ENCODE measurements around the gene PSMC3. TPM values are rescaled to one million over a fixed set of nuclear protein-coding genes. Genes with fewer than 3 reads are reported as not detected.

PSMC3 gene
- total RNA-seq, result 163 and 166 TPM in 2 replicates

DNA sequence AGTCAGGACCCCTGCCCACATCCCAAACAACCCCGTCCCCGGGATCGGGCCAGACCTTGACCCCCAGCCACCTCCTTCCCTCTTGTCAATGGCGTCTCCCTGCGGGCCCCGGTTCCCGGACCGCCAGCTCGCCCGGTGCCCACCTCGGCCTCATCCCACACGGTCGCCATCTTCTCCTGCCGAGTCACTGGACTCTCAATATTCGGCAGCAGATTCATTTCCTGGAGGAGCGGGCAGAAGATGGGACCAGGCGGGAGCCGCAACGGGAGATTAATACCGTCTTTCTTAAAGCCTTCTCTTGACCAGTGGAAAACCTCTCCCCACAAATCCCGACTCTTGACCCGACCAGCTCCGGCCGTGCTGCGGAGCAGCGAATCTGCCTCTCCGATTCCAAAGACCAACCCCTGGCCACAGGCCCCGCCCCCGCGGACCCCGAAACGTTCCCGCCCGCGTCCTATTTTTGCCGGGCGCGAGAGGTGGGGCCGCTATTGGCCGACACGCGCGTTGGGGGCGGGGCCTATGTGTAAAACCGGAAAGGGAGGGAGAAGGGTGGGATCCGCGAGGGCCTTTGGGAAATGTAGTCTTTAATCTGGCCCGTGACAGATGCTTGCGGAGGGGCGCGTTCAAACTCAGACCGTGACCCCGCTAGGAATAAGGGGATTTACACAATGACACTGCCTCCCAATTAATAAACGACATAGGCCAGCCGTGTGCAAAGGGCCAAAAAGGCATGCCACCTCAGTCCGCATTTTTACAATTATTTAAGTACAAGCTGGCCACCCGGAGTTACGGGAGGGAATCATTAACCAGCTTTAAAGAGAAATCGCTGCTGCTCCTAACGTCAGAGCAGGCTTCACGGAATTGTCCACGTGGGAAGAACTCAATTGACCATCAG lies at the start of gene PSMC3:
PSMC3 (minus strand) TSS at position 378 of the 895 bp plus-strand sequence; CDS start at position 218, 160 bp downstream.
- peak; percentile 89 to 96 for DNase-seq (ENCODE audit: low read depth in 2 of 2)

DNA sequence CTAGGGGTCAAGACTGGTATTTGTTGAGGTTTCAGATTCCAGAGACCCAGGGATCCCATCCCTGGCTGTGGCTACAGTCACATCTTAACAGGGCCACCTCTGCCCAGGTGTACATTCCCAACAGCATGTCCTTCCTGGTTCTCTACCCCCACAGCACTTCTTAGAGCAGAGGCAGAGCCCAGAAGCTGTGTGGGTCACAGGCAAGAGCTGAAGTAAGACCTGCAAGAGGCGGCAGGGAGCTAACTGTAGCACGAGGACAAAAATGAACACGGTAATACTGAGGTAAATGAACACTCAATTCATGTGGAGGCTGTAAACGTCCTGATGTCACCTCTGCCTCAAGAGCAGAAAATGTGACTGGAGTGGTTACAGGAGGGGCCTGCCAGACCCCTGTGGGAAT lies 44.4 kb upstream of the PSMC3 start:
- DNase-seq (ENCODE audit: low read depth in 2 of 2), result no peak

DNA sequence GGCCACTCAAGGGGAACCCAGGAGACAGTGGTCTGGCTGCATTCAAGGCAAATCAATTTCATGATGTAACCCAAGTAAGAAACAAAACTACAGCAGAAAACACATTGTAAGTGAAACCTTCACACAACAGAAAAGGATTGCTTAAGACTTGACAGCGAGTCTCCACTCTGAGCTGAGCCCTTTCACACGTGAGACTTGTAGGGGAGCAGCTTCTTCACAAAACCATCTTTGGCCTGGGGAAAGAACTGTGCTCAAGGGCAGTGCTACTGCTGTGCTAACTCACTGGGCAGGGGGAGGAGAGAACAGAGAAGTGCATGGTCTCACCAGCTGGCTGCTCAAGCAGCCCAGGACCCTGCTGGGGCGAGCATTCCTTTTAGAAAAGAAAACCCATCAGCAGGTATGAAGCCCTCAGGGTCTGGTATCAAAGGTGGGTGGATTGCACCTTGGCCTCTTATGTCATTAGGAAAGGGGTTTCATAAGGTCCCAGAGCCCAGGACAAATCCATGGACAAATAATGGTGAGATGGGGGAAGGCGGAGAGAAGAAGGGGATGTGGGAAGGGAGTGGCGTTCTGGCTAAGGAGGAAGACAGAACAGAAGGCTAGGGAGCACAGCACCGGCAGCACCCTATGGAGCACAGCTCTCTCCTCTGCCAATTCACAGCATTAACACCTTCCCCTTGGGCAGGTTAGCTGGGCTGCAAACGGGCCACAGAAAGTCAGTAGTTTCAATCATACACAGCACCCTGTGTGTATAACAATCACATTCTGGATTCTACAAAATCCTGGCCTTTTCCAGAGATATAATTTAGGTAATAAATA lies 43.3 kb upstream of the PSMC3 start:
- no peak for DNase-seq (ENCODE audit: low read depth in 2 of 2)

DNA sequence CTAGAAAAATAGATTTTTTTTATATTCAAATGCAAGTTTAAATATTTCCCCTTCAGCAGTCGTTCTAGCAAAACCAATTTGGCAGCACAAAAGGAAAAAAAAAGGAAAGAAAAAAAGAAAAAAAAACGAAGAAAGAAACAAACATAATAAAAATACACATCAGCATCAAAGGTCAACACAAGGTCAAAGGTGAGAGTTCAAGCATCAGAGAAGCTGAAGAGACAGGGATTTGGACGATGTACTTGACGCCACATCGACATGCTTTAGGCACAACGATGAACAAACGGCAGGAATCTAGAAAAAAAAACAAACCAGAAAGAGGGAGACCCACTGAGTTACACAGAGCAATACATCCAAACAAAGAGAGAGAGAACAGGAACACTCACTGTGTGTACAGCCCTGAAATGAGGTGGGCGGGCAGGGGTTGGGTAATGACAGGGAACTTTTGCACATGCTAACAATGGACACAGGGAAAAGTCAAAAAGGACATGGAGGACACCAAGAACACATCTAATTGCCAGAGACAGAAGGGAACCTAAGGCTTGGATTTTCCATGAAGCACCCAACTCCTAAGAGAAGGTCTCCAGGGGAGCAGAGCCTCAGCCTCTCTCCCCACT lies 42.5 kb upstream of the PSMC3 start:
- no peak for DNase-seq (ENCODE audit: low read depth in 2 of 2)

DNA sequence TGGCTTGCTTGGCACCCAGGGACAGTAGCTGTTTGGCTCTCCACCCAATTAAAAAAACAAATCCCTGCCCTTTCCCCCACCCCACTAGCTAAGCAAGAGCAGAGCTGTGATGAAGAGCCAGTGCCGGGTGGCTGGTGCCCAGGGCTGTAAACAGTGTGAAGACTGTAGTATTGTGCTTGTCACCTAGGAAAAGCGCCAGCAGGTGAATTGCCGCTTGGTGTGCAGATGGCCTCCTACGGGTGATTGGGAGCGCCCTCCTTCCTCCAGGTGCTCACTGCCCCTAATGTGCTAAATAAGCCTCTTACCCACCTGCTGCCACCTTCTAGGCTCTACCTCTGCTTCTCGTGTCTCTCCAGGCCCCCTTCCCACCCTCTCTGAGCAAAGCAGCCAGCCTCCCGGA lies 41.1 kb upstream of the PSMC3 start:
- DNase-seq (ENCODE audit: low read depth in 2 of 2), result no peak

DNA sequence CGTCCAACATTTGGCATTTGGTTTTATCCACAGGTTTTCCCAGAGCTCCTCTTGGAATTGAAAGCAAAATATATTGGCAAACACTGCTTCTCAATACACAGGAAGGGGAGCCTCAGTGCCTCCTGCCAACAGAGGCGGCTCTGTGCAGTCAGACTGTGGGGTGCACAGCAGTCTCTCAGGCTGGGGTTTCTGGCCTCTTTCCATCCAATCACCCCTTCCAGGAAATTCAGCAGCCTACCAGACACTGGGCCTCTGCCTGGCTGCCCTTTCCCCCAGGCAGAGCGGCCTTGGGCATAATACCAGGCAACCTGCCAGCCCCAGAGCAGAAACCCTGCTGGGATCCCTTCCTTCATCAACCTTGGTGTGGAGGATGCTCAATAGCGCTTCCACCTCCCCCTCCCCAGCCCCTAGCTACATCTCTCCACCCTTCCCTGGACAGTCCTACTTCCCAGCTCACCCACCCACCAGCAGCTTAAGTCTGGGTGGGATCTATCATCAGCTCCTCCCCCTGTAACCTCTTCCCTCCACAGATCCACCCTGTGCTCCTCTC lies 40.5 kb upstream of the PSMC3 start:
- DNase-seq (ENCODE audit: low read depth in 2 of 2), result peak; percentile 68 to 80

DNA sequence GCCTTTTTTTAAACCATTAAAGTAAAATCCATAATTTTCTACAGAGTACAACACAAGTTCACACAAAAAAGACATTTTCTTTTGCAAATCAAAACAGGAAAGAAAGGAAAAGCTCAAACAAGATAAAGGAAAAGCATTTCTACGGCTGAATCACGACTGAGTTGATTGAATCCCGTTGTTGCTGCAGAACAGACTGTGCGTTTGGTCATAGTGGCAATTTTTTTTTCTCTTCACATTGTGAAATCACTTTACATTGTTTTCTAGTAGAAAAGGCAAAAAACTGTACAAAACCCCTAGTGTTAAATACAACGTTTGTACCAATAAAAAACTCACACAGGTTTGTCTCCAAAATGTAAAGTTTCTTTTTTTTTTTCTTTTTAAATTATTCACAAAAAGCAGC lies 40.0 kb upstream of the PSMC3 start:
- peak; percentile 65 to 81 for DNase-seq (ENCODE audit: low read depth in 2 of 2)

DNA sequence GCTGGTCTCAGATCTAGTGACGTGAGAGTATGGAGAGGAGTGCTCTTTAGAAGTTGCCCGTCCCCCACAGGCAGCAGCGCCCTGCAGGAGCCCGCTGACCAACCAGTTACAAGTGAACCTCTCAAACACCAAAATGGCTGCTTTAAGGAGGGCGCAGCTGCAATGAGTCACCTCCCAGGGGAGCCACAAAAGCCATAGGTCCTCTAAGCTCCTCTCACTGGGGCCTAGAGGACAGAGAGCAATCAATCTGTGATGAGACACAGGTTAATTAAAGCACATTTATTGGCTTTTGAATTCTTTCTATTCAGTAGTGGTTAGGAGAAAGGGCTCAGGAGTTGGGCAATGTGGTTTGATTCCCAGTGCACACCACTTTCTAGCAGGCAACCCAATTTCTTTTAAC lies 38.2 kb upstream of the PSMC3 start:
- no peak for DNase-seq (ENCODE audit: low read depth in 2 of 2)

DNA sequence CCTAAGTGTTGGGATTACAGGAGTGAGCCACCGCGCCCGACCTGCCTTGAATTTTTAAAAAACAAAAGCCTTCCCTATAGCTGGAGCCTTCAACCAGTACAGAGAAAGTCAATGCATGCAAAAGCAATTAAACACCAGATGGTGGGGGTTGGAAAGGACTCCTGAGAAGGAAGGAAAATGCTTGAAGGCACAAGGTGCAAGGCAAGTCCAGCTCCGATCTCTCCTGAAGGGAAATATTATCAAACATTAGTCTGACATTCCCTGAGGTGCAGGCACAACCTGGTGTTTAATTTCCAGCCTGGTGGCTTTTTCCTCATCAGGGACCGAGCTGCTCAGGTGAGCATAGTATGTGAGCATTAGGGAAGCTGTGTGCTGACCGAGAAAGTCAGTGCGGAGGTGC lies 35.6 kb upstream of the PSMC3 start:
- DNase-seq (ENCODE audit: low read depth in 2 of 2), result no peak

DNA sequence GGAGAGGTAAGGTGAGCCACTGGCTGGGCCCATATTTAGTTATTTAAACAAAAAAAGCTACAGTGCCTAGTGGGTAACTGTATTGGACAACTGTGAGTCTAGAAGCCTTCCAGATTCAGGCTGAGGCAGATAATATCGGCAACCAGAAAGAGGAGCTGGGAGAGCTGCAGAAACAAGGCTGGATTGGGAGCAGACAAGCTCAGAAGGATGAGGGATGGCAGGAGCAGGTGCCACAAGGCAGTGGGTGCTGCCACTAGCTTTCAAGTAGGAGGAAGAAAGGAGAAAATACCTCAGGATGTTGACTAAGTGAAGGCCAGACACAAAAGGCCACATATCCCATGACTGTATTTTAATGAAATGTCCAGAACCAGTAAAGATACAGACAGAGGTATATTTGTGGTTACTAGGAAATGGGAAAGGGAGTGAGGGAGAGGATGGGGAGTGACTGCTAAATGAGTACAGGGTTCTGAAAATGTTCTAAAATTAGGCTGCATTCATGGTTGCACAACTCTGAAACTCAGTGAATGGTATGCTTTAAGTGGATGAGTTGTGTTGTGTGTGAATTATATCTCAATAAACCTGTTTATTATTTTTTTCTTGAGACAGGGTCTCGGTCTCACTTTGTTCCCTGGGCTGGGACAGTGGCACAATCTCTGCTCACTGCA lies 34.5 kb upstream of the PSMC3 start:
- DNase-seq (ENCODE audit: low read depth in 2 of 2), result no peak

DNA sequence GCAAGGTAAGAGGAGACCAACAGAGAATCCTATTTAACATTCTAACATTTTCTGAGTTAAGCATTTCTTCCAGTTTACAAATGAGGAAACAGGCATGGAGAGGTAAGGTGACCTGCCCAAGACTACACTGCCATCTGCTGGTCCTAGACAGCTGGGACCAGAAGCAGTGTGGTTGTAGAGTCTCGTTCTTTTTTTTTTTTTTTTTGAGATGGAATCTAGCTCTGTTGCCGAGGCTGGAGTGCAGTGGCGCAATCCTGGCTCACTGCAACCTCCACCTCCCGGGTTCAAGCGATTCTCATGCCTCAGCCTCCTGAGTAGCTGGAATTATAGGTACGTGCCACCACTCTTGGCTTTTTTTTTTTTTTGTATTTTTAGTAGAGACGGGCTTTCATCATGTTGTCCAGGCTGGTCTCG lies 28.0 kb upstream of the PSMC3 start:
- peak; percentile 81 to 85 for DNase-seq (ENCODE audit: low read depth in 2 of 2)

DNA sequence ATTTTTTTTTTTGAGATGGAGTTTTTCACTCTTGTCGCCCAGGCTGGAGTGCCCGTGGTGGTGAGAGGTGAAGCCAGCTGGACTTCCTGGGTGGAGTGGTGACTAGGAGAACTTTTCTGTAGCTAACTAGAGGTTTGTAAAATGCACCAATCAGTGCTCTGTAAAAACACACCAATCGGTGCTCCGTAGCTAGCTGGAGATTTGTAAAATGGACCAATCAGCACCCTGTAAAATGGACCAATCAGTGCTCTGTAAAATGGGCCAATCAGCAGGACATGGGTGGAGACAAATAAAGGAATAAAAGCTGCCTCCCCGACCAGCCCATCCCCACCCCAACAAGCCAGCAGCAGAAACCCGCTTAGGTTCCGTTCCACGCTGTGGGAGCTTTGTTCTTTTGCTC lies 27.1 kb upstream of the PSMC3 start:
- no peak for DNase-seq (ENCODE audit: low read depth in 2 of 2)

DNA sequence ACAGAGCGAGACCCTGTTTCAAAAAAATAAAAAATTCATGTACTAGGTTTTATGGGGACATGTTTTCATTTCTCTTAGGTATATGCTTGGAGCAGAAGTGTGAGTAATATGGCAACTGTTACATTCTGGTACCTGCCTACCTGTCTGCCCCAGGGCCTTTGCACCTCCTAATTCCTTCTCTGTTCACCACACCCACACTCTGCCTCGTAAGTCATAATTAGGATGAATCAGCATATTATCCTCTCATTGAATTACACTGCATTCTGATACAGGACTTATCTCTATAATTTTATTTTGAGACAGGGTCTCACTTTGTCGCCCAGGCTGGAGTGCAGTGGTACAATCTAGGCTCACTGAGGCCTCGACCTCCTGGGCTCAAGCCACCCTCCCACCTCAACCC lies 25.8 kb upstream of the PSMC3 start:
- no peak for DNase-seq (ENCODE audit: low read depth in 2 of 2)

DNA sequence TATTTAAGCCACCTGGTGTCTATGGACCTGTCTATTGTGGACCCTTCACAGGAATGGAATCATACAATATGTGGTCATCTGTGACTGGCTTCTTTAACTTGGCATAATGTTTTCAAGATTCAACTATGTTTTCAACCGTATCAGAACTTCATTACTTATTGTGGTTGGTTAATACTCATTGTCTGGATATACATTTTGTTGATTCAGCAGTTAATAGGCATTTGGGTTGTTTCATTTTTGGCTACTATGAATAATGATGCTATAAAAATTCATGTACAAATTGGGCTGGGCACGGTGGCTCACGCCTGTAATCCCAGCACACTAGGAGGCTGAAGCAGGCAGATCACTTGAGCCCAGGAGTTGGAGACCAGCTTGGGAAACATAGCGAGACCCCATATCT lies 25.2 kb upstream of the PSMC3 start:
- no peak for DNase-seq (ENCODE audit: low read depth in 2 of 2)

DNA sequence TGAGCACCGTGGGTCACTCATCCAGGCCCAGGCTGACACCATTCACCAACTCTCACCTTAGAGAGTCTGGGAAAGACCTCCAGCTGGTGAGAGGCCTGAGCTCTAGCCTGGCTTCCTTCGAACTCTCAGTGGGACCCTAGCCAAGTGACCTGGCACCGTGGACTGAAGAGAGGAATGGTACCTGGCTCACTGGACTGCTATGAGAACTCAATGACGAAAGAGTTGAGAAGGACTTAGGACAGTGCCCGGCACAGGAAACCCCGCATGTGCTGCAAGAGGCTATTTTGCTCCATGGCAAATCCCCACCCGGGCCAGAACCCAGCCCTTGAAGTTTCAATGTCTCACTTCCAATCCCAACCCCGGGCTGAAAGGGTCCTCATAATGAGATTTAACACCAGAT lies 23.3 kb upstream of the PSMC3 start:
- DNase-seq (ENCODE audit: low read depth in 2 of 2), result no peak

DNA sequence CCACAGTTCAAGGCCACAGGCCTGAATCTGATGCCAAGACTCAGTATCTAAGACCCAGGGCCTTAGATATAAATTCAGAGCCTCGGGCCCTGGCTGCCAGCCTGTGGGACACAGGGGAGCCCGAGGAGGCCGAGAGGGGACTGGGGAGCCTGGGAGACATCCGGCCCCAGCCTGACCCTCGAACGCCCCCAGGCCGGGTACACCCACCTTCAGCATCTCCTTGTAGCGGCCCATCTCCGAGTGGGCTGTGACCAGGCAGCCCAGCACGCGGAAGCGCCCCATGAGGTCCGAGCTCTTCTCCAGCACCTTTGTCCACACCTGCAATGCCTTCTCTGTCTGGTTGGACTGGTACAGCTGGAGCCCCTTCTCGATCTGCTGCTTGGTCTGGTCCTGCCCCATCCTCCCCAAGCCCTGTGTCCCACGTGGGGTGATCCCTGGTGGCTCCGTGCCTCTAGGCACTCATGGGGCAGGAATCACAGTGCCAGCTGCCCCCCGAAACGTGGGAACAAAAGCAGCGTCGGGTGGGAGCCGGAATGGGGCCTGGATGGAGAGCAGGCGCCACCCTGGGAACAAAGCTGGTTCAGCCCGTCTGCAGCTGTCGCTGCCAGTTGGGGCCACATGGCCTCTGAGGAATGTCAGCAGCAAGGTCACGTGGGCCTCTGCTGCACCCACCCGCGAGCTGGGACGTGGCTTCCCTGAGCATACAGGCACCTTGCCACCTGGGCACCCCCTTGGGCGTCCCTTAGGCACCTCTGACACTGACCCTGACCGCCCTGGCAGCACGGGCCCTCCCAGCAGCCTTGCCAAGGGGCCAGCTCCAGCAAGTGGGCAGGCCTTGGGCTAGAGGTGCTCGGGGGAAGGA lies 22.6 kb upstream of the PSMC3 start, which contains the start of gene RAPSN:
RAPSN (minus strand) TSS at position 571 of the 862 bp plus-strand sequence; CDS start at position 399, 172 bp downstream.
- DNase-seq (ENCODE audit: low read depth in 2 of 2), result no peak

DNA sequence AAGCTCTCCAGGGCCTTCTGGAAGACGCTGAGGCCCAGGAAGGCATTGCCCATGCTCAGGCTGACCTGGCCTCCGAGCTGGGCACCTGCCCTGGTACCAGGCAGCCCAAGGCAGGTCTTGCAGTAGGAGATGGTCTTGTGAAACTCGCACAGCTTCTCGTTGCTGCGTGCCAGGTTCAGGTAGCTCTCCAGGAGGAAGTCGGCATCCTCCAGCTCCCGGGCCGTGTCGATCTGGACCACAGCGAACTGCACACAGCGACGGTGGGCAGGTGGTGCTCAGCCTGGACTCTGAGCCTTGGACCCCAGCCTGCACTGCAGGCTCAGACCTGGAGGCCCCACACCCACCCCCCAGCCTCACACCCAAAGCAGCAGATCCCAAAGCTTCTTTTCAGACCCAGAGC lies 21.7 kb upstream of the PSMC3 start:
- DNase-seq (ENCODE audit: low read depth in 2 of 2), result no peak

DNA sequence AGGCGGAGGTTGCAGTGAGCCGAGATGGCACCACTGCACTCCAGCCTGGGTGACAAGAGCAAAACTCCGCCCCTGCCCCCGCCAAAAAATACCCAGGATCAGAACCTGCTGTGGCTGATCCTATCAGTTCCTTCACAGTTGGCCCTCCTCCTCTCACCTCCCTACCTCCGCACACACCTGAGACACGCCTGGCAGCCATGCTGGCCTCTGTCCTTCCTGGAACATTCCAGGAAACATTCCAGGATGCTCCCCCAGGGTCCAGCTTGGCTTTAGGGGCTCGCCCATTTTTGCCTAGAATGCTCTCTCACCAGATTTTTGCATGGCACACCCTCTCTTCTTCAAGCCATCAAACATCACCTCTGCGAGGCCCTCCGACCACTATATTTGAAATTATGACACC lies 20.6 kb upstream of the PSMC3 start:
- no peak for DNase-seq (ENCODE audit: low read depth in 2 of 2)

DNA sequence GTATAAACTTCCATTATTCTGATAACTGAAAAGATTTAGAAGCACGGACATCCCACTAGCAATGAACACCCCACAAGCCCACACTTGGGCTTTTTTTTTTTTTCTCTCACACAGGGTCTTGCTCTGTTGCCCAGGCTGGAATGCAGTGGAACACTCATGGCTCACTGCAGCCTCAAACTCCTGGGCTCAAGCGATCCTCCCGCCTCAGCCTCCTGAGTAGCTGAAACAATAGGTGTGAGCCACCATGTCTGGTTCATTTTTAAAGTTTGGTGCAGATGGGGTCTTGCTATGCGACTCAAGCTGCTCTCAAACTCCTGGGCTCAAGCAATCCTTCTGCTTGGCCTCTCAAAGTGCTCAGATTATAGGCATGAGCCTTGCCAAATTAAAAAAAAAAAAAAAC lies 19.6 kb upstream of the PSMC3 start:
- DNase-seq (ENCODE audit: low read depth in 2 of 2), result no peak

DNA sequence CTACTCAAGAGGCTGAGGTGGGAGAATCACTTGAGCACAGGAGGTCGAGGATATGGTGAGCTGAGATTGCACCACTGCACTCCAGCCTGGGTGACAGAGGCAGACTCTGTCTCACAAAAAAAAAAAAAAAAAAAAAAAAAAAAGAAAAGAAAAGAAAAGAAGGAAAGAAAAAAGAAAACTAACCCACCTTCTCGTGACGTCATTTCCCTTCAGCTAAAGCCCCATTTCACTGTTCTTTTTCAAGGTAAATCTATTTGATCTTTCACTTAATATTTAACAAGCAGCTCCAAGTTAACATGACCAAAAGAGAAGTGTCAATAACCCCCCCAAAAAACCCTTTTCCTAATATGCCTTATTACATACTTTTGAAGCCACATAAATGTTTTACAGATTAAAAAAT lies 17.6 kb upstream of the PSMC3 start:
- DNase-seq (ENCODE audit: low read depth in 2 of 2), result no peak
